GM21360 (cell line): ENCODE data around the gene DHRS1.

Source experiments
- ATAC-seq: cut with Tn5 transposase; IDR thresholded peaks from one replicate; pipeline ENCODE4 v1.9.1; 2021; ENCODE audit warnings: mild to moderate bottlenecking, moderate library complexity; ENCODE audit not compliant: unreplicated experiment

The DHRS1 gene

DNA sequence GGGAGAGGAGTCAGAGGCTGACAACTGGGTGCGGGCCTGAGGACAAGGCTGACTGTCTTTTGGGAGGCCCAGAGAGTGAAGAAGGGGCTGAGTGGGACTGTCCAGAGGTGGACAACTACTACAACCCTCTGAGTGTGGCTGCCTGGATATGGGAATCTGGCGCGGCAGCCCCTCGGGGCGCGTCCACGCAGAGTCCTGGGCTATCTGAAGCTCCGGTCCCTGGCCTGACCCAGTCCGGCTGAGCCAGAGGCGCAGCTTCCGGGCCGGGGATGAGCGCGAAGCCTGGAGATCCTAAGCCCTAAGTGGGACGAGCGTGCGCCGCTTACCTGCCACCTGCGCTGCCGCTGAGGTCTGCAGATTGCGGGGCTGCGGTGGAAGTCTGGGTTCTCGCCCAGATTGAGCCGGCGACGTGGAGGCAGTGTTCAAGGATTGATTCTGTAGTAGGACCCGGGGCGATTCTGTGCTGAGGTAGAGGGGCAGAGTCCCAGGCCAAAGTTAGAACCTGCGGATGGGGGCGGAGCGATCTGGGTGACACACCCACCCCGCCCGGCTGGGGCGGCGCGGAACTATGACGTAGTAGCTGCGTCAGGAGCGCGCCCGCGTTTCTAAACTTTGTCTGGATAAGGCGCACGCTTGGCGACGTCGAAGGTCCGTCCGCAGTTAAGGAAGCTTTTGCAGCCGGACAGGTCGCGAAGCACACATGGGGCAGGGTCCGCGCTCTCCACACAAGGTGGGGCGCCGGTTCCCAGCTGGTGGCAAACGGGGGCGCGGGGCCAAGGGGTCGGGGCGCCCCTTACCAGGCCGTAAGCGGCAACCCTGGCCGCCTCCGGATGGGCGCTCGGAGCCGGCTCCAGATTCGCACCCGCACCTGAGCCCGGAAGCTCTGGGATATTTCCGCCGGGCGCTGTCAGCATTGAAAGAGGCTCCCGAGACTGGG is at the start of gene DHRS1, which contains the start of gene NOP9:
Gene DHRS1, minus strand, starts transcription at position 526 of the 937 bp plus-strand sequence. CDS start 674 bp downstream, outside the sequence.
Gene NOP9, plus strand, starts transcription at position 596 of the 937 bp plus-strand sequence. Its CDS starts 105 bp downstream, at position 701.
- peak; percentile 55 for ATAC-seq

- no peak for ATAC-seq
Observed at GRCh38 chr14:24348186-24348585, 48.6 kb upstream of the DHRS1 start.

GRCh38 chr14:24347134-24347533 is 47.6 kb upstream of the DHRS1 start:
- no peak for ATAC-seq

GRCh38 chr14:24343795-24344660 is 44.4 kb upstream of the DHRS1 start:
- ATAC-seq, result no peak

GRCh38 chr14:24342889-24343288 is 43.3 kb upstream of the DHRS1 start:
- ATAC-seq, result no peak

DNA sequence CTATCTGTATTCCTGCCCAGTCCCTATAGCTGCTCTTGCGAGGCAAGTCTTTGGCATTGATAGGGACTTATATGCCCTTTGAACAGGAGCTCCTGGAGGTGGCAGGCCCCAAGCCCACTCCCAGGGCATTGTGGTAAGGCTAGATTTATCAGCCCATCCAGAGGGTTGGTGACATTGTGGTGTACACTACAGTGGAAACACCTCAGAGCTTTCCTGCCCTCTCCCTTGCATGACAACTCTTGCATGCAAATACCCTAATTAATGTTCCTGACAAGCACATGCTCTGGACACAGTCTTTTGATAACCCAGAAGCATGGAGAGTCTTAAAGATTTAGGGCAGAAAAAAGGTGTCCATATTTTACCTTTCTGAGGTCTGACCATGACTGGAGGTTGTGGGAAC is 41.0 kb upstream of the DHRS1 start:
- no peak for ATAC-seq

- ATAC-seq, result peak; percentile 74
Observed at GRCh38 chr14:24339284-24340151, 39.9 kb upstream of the DHRS1 start, which contains the start of gene RIPK3. TSS of gene RIPK3 (minus strand) at chr14:24339991. CDS start at chr14:24339826, 165 bp downstream.

- no peak for ATAC-seq
Observed at GRCh38 chr14:24338843-24339242, 39.3 kb upstream of the DHRS1 start.

DNA sequence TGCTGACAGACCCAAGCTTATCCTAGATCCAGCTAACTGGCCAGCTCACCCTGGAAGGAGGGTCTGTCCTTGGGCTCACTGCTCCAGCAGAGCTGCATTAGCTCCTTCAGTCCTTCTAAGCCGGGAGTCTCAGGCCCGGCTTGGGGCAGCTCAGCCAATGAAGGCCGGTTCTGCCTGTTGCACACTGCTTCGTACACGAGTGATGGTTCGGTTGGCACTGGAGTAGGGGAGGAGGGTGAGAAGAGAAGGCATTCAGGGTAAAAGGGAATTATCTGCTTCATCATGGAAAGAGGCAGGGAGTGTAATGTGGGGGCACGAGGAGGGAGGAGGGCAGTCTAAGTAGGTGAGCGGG is 38.2 kb upstream of the DHRS1 start:
- ATAC-seq, result no peak

GRCh38 chr14:24337144-24337823 is 37.7 kb upstream of the DHRS1 start:
- ATAC-seq, result no peak

- ATAC-seq, result no peak
Observed at GRCh38 chr14:24335461-24336171, 36.0 kb upstream of the DHRS1 start.

DNA sequence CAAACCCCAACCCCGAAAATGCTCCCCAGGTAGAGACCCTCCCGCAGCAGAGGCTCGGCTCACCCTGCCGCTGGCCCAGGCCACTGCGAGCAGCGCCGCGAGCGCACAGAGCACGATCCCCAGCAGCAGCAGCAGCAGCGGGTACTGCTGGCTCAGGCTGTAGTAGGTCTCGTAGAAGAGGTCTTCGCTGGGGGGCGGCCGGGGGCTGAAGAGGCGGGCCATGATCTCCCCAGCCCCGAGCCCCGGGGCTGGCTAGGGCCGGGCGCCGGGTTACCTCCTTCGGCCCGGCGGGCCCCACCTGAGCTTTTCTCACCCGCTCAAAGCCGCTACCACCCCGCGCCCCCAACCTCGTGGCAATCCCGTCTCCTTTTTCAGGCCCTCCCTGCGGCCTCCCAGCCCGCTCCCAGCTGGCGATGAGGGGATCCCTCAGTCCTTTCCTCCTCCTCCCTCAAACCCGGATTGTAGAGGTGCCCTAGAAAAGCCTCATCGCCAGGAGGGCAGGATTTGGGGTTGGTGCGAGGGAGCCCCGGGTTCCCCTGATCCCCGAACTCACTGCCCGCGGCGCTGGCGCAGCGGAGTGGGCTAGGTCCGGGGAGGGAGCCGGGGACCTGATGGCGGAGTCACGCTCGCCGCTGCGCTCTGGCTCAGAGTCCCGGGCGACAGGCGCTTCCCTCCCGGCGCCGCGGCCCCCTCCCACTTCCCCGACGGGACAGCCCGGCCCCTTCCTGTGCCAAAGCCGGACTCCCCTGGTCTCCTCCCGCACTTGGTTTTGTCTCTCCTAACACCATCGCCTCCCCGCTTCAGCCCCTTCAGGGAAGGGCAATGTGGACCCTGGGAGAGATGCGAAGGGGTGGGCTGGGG is 35.1 kb upstream of the DHRS1 start, which contains the start of gene ADCY4:
Gene ADCY4, minus strand, starts transcription at position 641 of the 861 bp plus-strand sequence. Its CDS starts 419 bp downstream, at position 222.
- ATAC-seq, result no peak

GRCh38 chr14:24332268-24332993 is 32.9 kb upstream of the DHRS1 start:
- peak; percentile 83 for ATAC-seq

- ATAC-seq, result no peak
Observed at GRCh38 chr14:24331731-24332267, 32.2 kb upstream of the DHRS1 start.

- ATAC-seq, result no peak
Observed at GRCh38 chr14:24330973-24331674, 31.5 kb upstream of the DHRS1 start.

DNA sequence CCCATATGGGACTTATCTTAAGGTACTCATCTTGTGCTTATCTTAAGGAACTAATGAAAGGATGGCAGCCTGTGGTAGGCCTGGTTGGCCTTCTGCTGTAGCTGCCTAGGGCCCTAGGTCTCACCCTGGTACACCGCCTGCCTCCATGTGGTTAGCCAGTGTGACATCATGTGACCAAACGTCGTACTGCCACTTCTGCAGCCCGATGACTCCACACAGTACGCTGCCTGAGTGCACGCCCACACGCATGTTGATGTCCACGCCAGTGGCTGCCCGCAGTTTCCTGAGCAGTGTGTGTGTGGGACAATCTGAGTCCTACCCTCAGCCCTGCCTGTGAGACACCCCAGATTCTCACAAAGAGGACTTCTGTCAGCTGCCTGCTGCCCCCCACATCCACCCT is 30.2 kb upstream of the DHRS1 start:
- ATAC-seq, result no peak
